Neural progenitor cell (in vitro differentiated cells): ENCODE measurements around the gene SMG6. TPM values are rescaled to one million over a fixed set of nuclear protein-coding genes. Genes with fewer than 3 reads are reported as not detected.

Source experiments
- DNase-seq: peaks from one replicate; pipeline ENCODE4 v3.0.0-alpha.2; 2016; ENCODE audit warnings: low spot score
- H2AFZ ChIP-seq: fragments of 200-600 bp; sonication (generic); replicated peaks from 2 replicates; pipeline ENCODE4 v1.6.1; 2016; ENCODE audit warnings: antibody characterized with exemption
- H3F3A ChIP-seq: fragments of 200-600 bp; sonication (generic); 2 replicates; pipeline ENCODE4 v1.6.1; 2016; ENCODE audit warnings: antibody characterized with exemption, low read depth
- H3K27ac ChIP-seq: fragments of 200-600 bp; sonication (generic); 2 replicates; pipeline ENCODE4 v1.5.1; 2016; ENCODE audit warnings: mild to moderate bottlenecking
- H3K27me3 ChIP-seq: fragments of 200-600 bp; sonication (generic); 2 replicates; pipeline ENCODE4 v1.6.1; 2016; ENCODE audit warnings: mild to moderate bottlenecking, moderate library complexity
- H3K36me3 ChIP-seq: fragments of 200-600 bp; sonication (generic); 2 replicates; pipeline ENCODE4 v1.5.1; 2016
- H3K4me1 ChIP-seq: fragments of 200-600 bp; sonication (generic); 2 replicates; pipeline ENCODE4 v1.6.1; 2016; ENCODE audit warnings: mixed run types
- H3K4me2 ChIP-seq: fragments of 200-600 bp; sonication (generic); 2 replicates; pipeline ENCODE4 v1.6.1; 2016
- H3K4me3 ChIP-seq: fragments of 200-600 bp; sonication (generic); 2 replicates; pipeline ENCODE4 v1.5.1; 2016
- H3K79me2 ChIP-seq: fragments of 200-600 bp; sonication (generic); 2 replicates; pipeline ENCODE4 v1.6.1; 2016; ENCODE audit warnings: low read depth
- H3K9ac ChIP-seq: fragments of 200-600 bp; sonication (generic); 2 replicates; pipeline ENCODE4 v1.6.1; 2016
- H3K9me3 ChIP-seq: fragments of 200-600 bp; sonication (generic); 2 replicates; pipeline ENCODE4 v1.5.1; 2016; ENCODE audit warnings: low read depth
- H4K20me1 ChIP-seq: fragments of 200-600 bp; sonication (generic); 2 replicates; pipeline ENCODE4 v1.6.1; 2016; ENCODE audit warnings: low read depth
- H3K27ac Mint-ChIP-seq: 3 replicates; pipeline ENCODE4 v1.8.0; 2021; ENCODE audit warnings: mixed read lengths
- H3K27me3 Mint-ChIP-seq: 2 replicates; pipeline ENCODE4 v1.8.0; 2022; ENCODE audit warnings: low read depth, mild to moderate bottlenecking, inconsistent platforms, moderate library complexity, mixed read lengths; ENCODE audit not compliant: insufficient read depth
- H3K36me3 Mint-ChIP-seq: 3 replicates; pipeline ENCODE4 v1.8.0; 2021; ENCODE audit warnings: mixed read lengths
- H3K4me1 Mint-ChIP-seq: 3 replicates; pipeline ENCODE4 v1.8.0; 2021; ENCODE audit warnings: mixed read lengths
- H3K4me3 Mint-ChIP-seq: 3 replicates; pipeline ENCODE4 v1.8.0; 2021; ENCODE audit warnings: mild to moderate bottlenecking, moderate library complexity, mixed read lengths
- H3K9me3 Mint-ChIP-seq: 3 replicates; pipeline ENCODE4 v1.8.0; 2020; ENCODE audit warnings: mixed read lengths
- CTCF ChIP-seq: fragments of 200-600 bp; sonication (generic); IDR thresholded peaks from 2 replicates; pipeline ENCODE4 v1.5.1; 2017; ENCODE audit warnings: antibody characterized with exemption, mild to moderate bottlenecking
- EZH2 ChIP-seq: fragments of 200-600 bp; sonication (generic); IDR thresholded peaks from 2 replicates; pipeline ENCODE4 v1.6.1; 2017; ENCODE audit warnings: antibody characterized with exemption, mild to moderate bottlenecking, moderate library complexity
- EZH2phosphoT487 ChIP-seq: fragments of 200-600 bp; sonication (generic); IDR thresholded peaks from 2 replicates; pipeline ENCODE4 v1.6.1; 2017; ENCODE audit warnings: antibody characterized with exemption
- total RNA-seq: library from RNA; depleted of rRNA; stranded (reverse); fragments of >200 nt; gene quantifications from 2 replicates; pipeline ENCODE4 v1.2.3, GENCODE V29; 2015; ENCODE audit warnings: low replicate concordance

SMG6 gene
- total RNA-seq, 1 donor from 2014 or later: 19.0 TPM

GRCh38 chr17:2074919-2075318 is 228.7 kb downstream of the SMG6 start:
- H3K4me3 Mint-ChIP-seq: no peak overlapping the region
- no peak overlapping the region for H3K4me3 ChIP-seq
- H3K4me2 ChIP-seq: no peak overlapping the region
- no peaks in the 10 kb centered on the region for H3K9me3 ChIP-seq
- H3K27me3 ChIP-seq: no peaks in the 10 kb centered on the region
- H3K9me3 Mint-ChIP-seq: no peaks in the 10 kb centered on the region
- H3K36me3 Mint-ChIP-seq: peaks cover 26% of the 10 kb centered on the region
- H3K79me2 ChIP-seq: no peaks in the 10 kb centered on the region
- peaks cover 22% of the 10 kb centered on the region for H4K20me1 ChIP-seq
- H3K36me3 ChIP-seq: no peaks in the 10 kb centered on the region
- no peak overlapping the region for H3K9ac ChIP-seq
- H3K27ac ChIP-seq: no peak overlapping the region
- peaks cover 11% of the 10 kb centered on the region for H3K4me1 ChIP-seq
- peaks cover 14% of the 10 kb centered on the region for H3K4me1 Mint-ChIP-seq
- no peak for TF ChIP-seq EZH2
- TF ChIP-seq CTCF: no peak
- TF ChIP-seq EZH2phosphoT487: no peak
- H2AFZ ChIP-seq: no peak overlapping the region
- no peak overlapping the region for H3K27ac Mint-ChIP-seq
- H3K27me3 Mint-ChIP-seq: peaks cover 3% of the 10 kb centered on the region
- peaks cover 8% of the 10 kb centered on the region for H3F3A ChIP-seq
- DNase-seq: no peak

- no peak overlapping the region for H3K27ac Mint-ChIP-seq
- H3K9ac ChIP-seq: no peak overlapping the region
- H3K79me2 ChIP-seq: no peaks in the 10 kb centered on the region
- peaks cover 25% of the 10 kb centered on the region for H4K20me1 ChIP-seq
- no peak overlapping the region for H3K4me3 ChIP-seq
- no peak overlapping the region for H2AFZ ChIP-seq
- H3K4me1 Mint-ChIP-seq: peaks cover 32% of the 10 kb centered on the region
- H3K27me3 Mint-ChIP-seq: peaks cover 3% of the 10 kb centered on the region
- H3F3A ChIP-seq: peaks cover 8% of the 10 kb centered on the region
- no peak overlapping the region for H3K4me3 Mint-ChIP-seq
- no peaks in the 10 kb centered on the region for H3K9me3 Mint-ChIP-seq
- H3K27ac ChIP-seq: no peak overlapping the region
- no peaks in the 10 kb centered on the region for H3K9me3 ChIP-seq
- peaks cover 23% of the 10 kb centered on the region for H3K36me3 Mint-ChIP-seq
- TF ChIP-seq CTCF (no peak), EZH2phosphoT487 (no peak), EZH2 (no peak)
- H3K36me3 ChIP-seq: no peaks in the 10 kb centered on the region
- H3K4me1 ChIP-seq: peaks cover 11% of the 10 kb centered on the region
- no peak overlapping the region for H3K4me2 ChIP-seq
- H3K27me3 ChIP-seq: no peaks in the 10 kb centered on the region
- DNase-seq: no peak
Measured at GRCh38 chr17:2071455-2072281, 231.9 kb downstream of the SMG6 start.

- Mint-ChIP-seq H3K4me3 (no peak overlapping the region), H3K27ac (no peak overlapping the region), H3K27me3 (peaks cover 3% of the 10 kb centered on the region), H3K9me3 (no peaks in the 10 kb centered on the region), H3K4me1 (peaks cover 30% of the 10 kb centered on the region), H3K36me3 (peaks cover 26% of the 10 kb centered on the region)
- no peak for TF ChIP-seq EZH2phosphoT487
- TF ChIP-seq CTCF: no peak
- no peak for TF ChIP-seq EZH2
- no peak for DNase-seq
- Histone ChIP-seq H3K9me3 (no peaks in the 10 kb centered on the region), H3K4me3 (no peak overlapping the region), H3K4me1 (peaks cover 11% of the 10 kb centered on the region), H3K36me3 (no peaks in the 10 kb centered on the region), H2AFZ (no peak overlapping the region), H3K27ac (no peak overlapping the region), H3K4me2 (no peak overlapping the region), H3K79me2 (no peaks in the 10 kb centered on the region), H3F3A (peaks cover 6% of the 10 kb centered on the region), H3K27me3 (no peaks in the 10 kb centered on the region), H3K9ac (no peak overlapping the region), H4K20me1 (peaks cover 18% of the 10 kb centered on the region)
Measured at GRCh38 chr17:2071024-2071385, 232.6 kb downstream of the SMG6 start.
